ENCODE measurements around the gene SKAP1. TPM values are rescaled to one million over a fixed set of nuclear protein-coding genes. Genes with fewer than 3 reads are reported as not detected.

Gene SKAP1
- total RNA-seq, 1 donor from 2014 or later: 1.1 TPM

Small RNA genes lying within 50 kb of the gene (microRNA-seq; reads per million reads assigned to microRNA genes)
- not detected for gene MIR1203 (ENCODE audit: borderline number of aligned reads)

Other genes starting within 250 kb of the SKAP1 start
- gene HOXB1, start 100.8 kb upstream of the SKAP1 start, total RNA-seq: not detected
- gene HOXB2, start 114.9 kb upstream of the SKAP1 start, total RNA-seq: 19.3 TPM
- 5.7 TPM for gene HOXB4, start 148.1 kb upstream of the SKAP1 start, total RNA-seq
- gene HOXB3, start 160.0 kb upstream of the SKAP1 start, total RNA-seq: 12.6 TPM
- 2.0 TPM for gene HOXB5, start 163.6 kb upstream of the SKAP1 start, total RNA-seq
- gene HOXB6, start 174.8 kb upstream of the SKAP1 start, total RNA-seq: 8.9 TPM
- gene HOXB7, start 180.8 kb upstream of the SKAP1 start, total RNA-seq: 12.8 TPM
- gene HOXB8, start 185.1 kb upstream of the SKAP1 start, total RNA-seq: 2.3 TPM
- gene HOXB9, start 196.1 kb upstream of the SKAP1 start, total RNA-seq: 0.58 TPM

All from mesenteric fat pad (tissue), 1 donor.